ENCODE measurements around the gene MLYCD.

Gene MLYCD

DNA sequence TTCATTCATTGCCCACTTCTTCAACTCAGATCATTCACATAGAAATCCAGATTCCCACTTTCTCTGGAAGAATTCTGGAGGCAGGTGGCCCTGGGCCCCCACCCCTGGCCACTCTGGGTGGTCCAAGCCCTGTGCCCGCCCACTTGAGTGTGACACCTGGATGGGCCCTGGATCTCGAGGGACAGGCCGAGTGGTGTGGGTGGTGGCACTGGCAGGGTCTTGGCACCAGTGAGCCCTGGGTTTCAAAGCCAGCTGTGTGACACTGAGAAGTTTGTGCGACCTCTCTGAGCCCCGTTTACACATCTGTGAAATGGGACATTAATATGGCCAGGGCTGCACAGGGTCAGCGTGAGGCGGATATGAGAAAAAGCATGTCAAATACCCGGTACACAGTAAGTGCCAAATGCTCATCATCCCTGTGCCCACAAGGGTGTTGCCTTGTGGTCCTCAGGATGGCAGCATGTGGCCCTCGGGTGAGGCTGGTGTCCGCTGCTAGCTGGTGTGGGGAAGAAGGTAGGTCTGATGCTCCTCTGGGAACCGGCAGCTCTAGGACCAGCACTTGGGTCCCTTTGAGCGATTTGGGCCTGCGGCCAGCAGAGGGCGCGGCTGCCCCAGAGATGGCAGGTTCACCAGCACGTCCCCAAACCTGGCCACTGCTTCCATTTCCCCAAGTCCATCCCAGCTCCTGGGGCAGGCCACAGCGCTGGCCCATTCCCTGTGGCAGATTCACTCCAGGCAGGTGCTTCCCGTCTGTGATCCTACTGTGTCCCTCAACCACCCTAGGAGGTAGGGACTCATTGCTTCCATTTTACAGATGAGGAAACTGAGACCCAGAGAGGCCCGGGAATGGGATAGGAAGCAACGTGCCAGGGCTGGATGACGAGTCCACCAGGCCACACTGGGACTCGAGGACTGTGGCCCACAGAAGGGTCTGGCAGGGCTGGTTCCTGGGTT lies 57.7 kb downstream of the MLYCD start:
- DNase-seq (ENCODE audit: low read depth), result peak; percentile 36

DNA sequence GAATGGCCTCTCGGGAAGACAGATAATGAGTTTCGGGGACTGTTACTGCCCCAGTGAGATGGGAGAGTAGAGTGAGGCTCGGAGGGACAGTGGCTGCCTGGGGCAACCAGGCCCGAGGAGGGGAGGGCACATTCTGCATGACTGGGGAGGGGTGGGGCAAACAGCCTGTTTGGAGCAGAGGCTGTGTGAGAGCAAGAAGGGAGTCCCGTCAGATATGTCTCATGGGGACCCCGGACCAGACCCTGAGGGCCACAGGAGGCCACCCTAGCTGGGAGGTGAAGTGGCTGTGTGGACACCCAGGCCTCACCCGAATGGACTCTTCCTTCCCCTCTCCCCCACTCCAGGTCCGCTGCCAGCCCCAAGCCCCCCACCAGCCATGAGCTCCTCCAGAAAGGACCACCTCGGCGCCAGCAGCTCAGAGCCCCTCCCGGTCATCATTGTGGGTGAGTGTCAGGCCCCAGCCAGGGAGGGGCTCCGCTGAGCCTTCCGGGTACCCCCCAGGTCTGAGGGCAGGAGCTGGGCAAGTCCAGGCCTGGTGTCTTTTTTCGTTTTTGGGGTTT lies 58.5 kb downstream of the MLYCD start:
- DNase-seq (ENCODE audit: low read depth), result no peak

DNA sequence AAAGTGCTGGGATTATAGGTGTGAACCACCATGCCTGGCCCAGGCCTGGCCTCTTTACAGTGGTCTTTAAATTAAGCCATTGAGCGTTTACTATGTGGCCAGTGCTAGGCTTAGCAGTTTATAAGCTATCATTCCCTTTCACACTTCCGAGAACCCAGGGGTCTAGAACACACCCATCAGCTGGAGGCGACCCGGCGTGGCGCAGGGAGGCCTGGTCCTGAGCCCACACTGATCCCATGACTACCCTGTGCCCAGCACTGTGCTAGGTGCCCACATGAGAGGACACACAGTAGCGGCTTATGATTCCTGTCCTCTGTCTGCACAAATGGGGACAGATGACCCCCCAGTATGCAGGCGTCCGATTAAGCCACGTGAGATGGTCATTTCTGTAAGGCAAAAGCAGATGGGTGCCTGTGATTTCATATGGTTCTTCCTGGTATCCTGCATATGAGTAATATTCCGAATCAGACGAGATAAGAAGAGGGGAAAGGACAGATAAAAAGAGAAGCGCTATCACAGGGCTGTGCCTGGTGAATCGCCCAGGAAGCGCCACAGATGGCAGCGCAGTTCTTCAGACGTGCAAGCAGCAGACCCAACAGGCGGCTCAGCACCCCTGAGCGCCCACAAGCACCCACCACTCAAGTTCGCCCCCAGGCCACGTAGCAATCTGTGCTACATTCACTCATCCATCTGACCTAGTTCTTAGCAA lies 59.4 kb downstream of the MLYCD start:
- no peak for DNase-seq (ENCODE audit: low read depth)

DNA sequence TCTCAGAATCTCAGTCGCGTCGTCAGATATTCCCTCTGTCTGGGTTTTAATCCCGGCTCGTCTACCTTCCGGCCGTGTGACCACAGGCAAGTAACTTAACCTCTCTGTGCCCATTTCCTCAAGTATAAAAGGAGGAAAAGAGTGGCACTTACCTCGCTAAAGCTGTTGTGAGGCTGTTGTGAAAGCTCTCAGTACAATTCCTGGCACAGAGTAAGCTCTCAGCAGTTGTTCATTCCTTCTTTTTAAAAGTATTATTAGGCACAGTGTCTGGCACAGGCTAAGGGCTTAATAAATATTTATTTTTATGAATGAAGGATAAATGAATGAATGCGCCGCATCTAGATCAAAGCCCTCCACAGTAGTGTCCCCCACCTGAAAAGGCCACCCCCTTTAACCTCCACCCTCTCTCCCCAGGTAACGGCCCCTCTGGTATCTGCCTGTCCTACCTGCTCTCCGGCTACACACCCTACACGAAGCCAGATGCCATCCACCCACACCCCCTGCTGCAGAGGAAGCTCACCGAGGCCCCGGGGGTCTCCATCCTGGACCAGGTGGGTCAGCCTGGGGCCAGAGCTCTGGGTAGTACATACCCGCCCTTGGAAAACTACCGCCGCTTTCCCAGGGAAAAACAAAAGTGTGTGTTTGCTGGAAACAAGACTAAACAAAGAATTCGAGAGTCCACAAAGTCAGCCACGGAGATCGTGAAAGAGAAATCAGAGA lies 60.1 kb downstream of the MLYCD start:
- no peak for DNase-seq (ENCODE audit: low read depth)

DNA sequence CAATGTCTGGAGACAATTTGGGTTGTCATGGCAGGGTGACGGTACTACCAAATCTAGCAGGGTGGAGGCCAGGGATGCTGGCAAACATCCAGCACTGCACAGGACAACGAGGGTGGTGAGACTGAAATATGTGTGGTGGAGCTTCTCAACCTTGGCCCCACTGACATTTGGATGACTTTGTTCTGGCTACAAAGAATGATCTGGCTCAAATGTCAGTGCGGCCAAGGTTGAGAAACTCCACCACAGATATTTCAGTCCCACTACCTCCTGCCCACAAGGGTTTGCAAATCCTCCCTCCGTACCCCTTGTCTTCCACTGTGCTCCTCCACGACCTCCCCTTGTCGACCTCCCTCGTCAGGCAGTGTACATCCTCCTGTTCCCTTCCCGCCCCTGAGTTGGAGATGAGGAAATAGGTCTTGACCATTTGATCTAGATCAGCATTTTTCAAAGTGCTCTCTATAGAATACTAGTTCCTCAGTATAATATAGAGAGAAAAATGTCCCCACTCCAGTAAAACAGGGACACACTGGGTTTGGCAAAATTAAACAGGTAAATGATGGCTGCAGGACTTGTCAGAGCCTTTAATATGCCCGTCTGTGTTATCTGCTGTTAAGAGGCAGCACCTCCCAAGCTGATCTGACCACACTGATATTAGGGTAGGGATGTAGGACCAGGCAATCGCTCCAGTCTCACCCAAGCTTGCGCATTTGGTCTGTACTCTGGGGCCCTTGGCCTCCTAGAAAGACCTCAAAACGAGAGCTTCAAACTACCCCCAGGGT lies 60.9 kb downstream of the MLYCD start:
- DNase-seq (ENCODE audit: low read depth), result no peak

DNA sequence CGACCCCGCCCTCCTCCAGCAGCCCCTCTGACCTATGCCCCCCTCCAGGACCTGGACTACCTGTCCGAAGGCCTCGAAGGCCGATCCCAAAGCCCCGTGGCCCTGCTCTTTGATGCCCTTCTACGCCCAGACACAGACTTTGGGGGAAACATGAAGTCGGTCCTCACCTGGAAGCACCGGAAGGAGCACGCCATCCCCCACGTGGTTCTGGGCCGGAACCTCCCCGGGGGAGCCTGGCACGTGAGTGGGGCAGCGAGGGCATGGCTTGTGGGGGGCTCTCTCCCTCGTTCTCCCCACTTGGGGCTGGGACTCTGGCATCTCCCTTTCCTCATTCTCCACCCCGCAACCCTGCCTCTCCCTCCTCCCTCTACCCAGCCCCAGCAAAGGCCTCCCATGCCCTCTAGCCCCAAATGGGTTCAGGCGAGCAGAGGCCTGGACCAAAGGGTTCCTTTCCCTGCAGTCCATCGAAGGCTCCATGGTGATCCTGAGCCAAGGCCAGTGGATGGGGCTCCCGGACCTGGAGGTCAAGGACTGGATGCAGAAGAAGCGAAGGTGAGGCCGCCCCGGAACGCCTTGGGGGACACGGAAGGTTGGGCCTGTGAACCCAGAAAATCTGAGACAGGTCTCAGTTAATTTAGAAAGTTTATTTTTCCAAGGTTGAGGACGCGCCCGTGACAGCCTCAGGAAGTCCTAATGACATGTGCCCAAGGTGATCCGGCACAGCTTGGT lies 61.8 kb downstream of the MLYCD start:
- no peak for DNase-seq (ENCODE audit: low read depth)

DNA sequence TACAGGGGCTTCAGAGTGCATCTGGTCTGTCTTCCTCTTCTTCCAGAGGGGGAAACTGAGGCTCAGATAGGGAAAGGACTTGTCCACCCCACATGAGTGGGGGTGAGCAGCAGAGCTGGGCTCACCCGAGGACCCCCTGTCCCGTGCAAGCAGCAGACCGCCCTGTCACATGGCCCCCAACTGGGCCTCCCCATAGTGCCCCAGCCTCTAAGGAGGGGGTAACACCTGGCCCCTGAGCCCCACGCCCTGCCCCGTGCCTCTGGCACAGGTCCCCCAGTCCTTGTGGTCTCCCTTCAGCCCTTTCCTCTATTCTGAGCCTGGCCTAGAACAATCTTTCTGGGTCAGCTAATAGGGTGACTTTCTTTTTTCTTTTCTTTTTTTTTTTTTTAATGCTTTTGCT lies 62.7 kb downstream of the MLYCD start:
- no peak for DNase-seq (ENCODE audit: low read depth)

DNA sequence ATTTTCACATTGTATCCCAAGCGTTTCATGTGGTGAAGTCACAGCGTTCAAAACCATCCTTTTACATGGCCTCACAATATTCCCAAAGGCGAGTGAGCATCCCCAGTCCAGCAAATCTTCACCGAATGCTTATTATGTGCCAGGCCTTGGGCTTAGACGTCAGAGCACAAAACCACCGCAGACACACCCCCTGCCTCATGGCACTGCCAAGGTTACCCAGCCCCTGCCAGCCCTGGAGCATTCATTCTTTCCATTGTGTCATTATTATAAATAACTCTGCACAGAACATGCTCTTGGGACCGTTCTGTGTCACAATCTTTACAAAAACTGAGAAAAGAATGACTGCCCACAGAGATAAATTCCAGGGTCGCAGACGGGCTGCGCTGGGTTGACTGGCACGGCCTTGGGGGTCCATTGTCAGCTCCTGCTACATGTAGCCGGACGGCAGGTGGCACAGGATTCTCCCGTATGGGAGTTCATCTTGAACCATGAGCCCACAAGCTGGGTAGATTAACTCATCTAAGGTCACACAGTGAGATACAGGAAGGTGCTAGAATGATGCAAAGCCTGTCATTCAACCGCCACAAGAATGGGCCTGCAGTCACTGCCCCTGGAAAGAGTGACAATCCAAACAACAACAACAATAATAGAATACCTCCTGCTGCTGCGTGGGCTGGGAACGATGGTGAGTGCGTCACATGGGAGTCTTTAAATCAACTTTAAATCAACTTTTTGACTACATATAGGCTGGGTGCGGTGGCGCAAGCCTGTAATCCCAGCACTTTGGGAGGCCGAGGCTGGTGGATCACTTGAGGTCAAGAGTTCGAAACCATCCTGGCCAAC lies 64.6 kb downstream of the MLYCD start:
- no peak for DNase-seq (ENCODE audit: low read depth)

DNA sequence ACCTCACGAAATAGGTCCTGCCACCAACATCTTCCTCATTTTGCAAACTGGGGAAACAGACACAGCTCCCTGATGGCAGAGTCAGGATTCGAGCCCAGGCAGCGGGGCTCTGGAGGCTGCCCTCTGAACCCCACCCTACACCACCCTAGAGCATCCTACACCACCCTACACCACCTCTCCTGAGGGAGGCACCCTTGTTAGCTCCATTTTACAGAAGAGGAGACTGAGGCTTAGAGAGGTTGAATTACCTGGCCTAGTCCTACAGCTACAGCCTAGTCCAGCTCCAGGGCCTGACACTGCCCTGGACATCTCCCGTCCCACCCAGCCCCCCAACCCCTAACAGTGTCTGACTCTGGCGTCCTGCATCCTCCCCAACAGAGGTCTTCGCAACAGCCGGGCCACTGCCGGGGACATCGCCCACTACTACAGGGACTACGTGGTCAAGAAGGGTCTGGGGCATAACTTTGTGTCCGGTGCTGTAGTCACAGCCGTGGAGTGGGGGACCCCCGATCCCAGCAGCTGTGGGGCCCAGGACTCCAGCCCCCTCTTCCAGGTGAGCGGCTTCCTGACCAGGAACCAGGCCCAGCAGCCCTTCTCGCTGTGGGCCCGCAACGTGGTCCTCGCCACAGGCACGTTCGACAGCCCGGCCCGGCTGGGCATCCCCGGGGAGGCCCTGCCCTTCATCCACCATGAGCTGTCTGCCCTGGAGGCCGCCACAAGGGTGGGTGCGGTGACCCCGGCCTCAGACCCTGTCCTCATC lies 65.9 kb downstream of the MLYCD start:
- DNase-seq (ENCODE audit: low read depth), result no peak

DNA sequence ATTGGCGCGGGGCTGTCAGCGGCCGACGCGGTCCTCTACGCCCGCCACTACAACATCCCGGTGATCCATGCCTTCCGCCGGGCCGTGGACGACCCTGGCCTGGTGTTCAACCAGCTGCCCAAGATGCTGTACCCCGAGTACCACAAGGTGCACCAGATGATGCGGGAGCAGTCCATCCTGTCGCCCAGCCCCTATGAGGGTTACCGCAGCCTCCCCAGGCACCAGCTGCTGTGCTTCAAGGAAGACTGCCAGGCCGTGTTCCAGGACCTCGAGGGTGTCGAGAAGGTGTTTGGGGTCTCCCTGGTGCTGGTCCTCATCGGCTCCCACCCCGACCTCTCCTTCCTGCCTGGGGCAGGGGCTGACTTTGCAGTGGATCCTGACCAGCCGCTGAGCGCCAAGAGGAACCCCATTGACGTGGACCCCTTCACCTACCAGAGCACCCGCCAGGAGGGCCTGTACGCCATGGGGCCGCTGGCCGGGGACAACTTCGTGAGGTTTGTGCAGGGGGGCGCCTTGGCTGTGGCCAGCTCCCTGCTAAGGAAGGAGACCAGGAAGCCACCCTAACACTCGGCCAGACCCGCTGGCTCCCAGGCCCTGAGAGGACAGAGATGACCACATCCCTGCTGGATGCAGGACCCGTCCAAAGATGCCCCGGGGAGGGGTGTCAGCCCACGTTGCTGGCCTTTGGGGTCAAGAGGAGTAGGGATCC lies 66.7 kb downstream of the MLYCD start:
- DNase-seq (ENCODE audit: low read depth), result no peak

DNA sequence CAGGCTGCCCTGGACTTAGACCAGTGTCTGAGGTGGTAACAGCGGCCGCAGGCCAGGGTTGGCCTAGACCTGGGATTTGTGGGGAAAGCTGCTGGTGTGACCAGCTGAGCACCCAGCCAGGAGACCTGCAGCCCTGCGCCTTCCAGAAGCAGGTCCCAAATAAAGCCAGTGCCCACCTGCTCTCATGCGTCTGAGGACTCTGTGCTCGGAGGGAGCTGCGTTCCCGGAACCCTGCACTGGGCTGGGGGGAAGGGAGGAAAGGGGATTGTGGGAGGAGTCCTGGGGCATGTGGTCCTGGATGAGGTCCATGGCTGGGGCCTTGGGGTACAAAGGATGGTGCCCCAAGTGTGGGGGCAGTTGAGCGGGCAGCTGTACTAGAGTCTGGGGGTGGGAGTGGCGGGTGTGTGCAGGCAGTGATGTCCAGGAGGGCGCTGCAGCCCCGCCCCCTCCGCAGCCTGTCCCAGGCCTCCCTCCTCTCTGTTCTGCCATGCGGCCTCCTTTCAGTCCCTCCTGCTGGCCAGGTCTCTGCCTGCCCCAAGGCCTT lies 67.3 kb downstream of the MLYCD start:
- no peak for DNase-seq (ENCODE audit: low read depth)

DNA sequence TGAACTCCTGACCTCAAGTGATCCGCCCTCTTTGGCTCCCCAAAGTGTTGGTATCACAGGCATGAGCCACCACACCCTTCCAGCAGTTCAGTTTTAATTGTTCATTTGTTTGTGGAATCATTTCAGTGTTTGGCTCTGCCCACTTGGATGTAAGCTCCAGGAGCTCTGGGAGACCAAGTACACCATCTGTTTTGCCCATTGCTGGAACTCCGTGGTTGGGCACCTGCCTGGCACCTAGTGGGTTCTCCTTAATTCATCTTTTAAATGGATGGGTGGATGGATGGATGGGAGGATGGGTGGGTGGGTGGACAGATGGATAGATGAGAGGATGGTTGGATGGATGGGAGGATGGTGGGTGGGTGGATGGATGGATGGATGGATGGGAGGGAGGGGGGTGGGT lies 68.2 kb downstream of the MLYCD start:
- DNase-seq (ENCODE audit: low read depth), result no peak

DNA sequence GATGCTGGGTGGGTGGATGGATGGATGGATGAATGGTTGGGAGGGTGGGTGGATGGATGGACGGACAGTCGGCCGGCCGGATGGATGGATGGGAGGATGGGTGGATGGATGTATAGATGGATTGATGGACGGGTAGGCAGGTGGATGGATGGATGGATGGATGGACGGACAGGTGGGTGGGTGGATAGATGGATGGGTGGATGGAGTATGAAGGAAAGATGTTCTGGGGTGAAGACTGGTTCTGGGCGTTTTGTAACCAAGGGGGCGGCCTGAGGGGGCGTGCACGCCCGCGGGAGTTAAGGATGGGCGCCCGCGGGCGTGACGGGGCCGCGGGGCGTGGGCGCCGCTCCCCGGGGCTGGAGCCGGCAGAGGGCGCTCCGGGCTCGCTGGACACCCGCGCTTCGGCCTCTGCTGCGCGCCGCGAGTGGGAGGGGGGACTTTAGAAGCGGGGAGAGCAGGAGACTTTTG lies 69.0 kb downstream of the MLYCD start, which contains the start of gene NECAB2:
NECAB2 (plus strand) TSS at position 407 of the 468 bp plus-strand sequence. CDS start 405 bp downstream, outside the sequence.
- no peak for DNase-seq (ENCODE audit: low read depth)

DNA sequence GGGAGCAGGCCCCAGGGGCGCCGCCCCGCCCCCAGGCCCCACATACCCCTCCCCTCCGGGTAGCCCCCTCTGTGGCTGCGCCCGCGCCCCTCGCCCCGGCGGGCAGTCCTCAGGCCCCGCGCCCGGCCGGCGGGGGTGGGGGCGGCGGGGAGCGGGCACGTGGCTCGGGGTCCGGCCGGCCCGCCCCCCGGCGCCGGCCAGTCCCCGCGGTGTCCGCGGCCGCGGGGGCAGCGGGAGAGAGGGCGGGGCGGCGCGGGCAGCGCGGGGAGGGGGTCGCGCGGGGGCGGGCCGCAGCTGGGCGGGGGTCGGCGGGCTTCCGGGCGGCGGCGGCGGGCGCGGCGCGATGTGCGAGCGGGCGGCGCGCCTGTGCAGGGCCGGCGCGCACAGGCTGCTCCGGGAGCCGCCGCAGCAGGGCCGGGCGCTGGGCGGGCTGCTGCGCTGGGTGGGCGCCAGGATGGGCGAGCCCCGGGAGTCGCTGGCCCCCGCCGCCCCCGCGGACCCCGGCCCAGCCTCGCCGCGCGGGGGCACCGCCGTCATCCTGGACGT lies 69.5 kb downstream of the MLYCD start:
- DNase-seq (ENCODE audit: low read depth), result no peak

DNA sequence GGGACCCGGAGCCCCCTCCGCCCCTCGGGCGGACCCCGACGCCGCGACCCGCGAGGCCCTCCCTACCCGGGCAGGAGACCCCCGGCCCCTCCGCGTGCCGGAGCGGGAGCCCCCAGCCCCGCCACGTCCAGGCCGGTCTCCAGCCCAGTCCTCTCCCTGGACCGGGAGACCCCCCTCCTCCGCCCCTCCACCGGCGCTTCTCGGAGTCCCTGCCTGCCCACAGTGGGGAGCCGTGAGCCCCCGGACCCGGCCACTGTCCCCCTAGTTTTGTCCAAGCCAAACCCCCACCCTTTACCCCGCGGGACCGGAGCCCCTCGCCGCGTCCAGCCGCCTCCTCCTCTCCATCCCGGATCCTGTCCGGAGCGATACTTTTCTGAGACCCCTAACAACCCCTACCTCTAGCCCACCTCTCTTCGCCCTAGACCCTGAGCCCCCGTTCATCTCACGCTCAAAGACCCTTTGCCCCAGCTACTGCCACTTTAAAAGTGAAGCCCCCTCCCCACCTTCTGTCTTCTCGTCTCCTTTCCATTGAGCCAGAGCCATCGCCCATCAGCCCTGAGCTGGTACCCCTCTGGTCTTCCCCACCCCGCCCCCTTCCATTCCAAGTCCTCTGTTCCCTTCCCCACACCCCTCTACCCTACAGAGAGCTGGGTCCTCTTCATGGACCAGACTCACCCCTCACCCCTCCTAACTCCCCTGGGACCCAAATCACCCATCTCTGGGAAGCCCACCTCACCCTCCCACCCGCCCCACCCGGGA lies 70.2 kb downstream of the MLYCD start:
- no peak for DNase-seq (ENCODE audit: low read depth)

DNA sequence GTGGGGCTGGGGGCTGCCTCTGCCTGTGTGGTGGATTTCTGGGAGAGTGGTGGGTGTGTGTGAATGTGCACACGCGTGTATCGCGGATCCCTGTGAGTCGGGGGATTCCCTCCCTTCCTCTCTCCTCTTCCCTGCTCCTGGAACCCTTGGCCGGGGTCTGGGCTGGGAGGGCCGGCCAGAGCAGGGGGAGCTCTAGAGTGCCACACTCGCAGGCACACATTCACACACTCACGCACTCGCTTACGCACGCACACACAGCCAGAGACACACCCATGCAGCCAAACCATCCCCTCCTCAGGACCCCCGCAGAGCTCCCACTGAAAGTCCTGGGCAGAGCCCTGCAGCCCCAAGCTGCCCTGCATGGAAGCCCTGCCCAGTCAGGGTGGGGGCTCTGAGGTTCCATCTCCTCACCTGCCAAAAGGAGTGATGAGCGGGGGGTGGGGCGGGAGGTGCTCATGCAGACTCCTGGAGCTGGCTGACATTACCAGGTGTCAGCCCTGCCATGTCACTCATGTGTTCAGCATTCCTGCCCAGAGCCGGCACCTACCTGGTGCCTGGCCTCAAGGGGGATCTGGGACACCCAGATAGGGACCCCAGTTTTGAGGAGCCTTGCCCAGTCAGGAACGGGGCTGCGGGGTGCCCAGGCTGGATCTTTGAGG lies 71.0 kb downstream of the MLYCD start:
- no peak for DNase-seq (ENCODE audit: low read depth)

Data from HS-27A (cell line).